Gastrocnemius medialis (tissue), 4 donors: Measurements from ENCODE around the gene OR51G1. TPM values are rescaled to one million over a fixed set of nuclear protein-coding genes. Genes with fewer than 3 reads are reported as not detected.

Source experiments
- ATAC-seq, 2 donors: fragments of 150-250 bp; one replicate each; pipeline ENCODE4 v1.9.1; 2016
- DNase-seq, 2 donors: peaks; one replicate each; pipeline ENCODE4 v3.0.0-alpha.2; 2019
- H3K27ac ChIP-seq, 4 donors: fragments of 200-600 bp; sonication (generic); 1 replicate in 1 of 4; 2 replicates in 3 of 4; pipeline ENCODE4 v1.5.1; 2016 to 2018; ENCODE audit warnings: mild to moderate bottlenecking in 2 of 4, moderate library complexity in 1 of 4
- H3K27me3 ChIP-seq, 3 donors: fragments of 200-600 bp; sonication (generic) in 2 of 3; 1 replicate in 1 of 3; 2 replicates in 2 of 3; pipeline versions ENCODE4 v1.5.1 to v1.6.0; 2016 to 2019; ENCODE audit warnings: mild to moderate bottlenecking in 1 of 3, moderate library complexity in 1 of 3
- H3K36me3 ChIP-seq, 2 donors: fragments of 200-600 bp; sonication (generic) in 1 of 2; one replicate each; pipeline ENCODE4 v1.5.1; 2017 to 2018
- H3K4me1 ChIP-seq, 2 donors: fragments of 200-600 bp; sonication (generic) in 1 of 2; one replicate each; pipeline ENCODE4 v1.5.1; 2016 to 2017; ENCODE audit warnings: mild to moderate bottlenecking in 2 of 2
- H3K4me3 ChIP-seq, 4 donors: fragments of 200-600 bp; sonication (generic) in 3 of 4; 1 replicate in 1 of 4; 2 replicates in 3 of 4; pipeline ENCODE4 v1.5.1; 2016 to 2019; ENCODE audit warnings: mild to moderate bottlenecking in 2 of 4
- H3K9me3 ChIP-seq, 3 donors: fragments of 200-600 bp; sonication (generic) in 2 of 3; 1 replicate in 1 of 3; 2 replicates in 2 of 3; pipeline ENCODE4 v1.5.1; 2016 to 2019
- CTCF ChIP-seq, 5 experiments: fragments of 450-650 bp in 3 of 5; fragments of 200-600 bp in 2 of 5; sonication (generic) in 2 of 5; IDR thresholded peaks in 4 of 5; conservative IDR thresholded peaks in 1 of 5; 1 replicate in 4 of 5; 2 replicates in 1 of 5; pipeline ENCODE4 v1.5.1; 2016 to 2019; ENCODE audit warnings: antibody characterized with exemption in 5 of 5, mild to moderate bottlenecking in 3 of 5, moderate library complexity in 3 of 5
- POLR2A ChIP-seq, 2 donors: fragments of 450-650 bp; IDR thresholded peaks; one replicate each; pipeline ENCODE4 v1.6.1; 2017; ENCODE audit warnings: antibody characterized with exemption in 2 of 2, mild to moderate bottlenecking in 2 of 2, moderate library complexity in 2 of 2
- in situ Hi-C, 4 donors: fragments of 200-750 bp; cut with MboI; loops; one replicate each; pipeline versions ENCODE4 v1.15.0 to v1.8.0; 2017; ENCODE audit warnings: low sequenced_read_pairs in 4 of 4
- intact Hi-C: fragments of 100-400 bp; cut with DNase I; formaldehyde crosslinking; loops from one replicate; pipeline ENCODE4 v1.15.1; 2023; ENCODE audit warnings: low total_unique reads
- total RNA-seq, 4 donors: library from RNA; depleted of rRNA; stranded (reverse); fragments of >200 nt; gene quantifications; one replicate each; pipeline versions ENCODE4 v1.1.0 to v1.2.3, GENCODE V29; 2016

The OR51G1 gene
- total RNA-seq, 4 donors from 2014 or later: not detected

DNA sequence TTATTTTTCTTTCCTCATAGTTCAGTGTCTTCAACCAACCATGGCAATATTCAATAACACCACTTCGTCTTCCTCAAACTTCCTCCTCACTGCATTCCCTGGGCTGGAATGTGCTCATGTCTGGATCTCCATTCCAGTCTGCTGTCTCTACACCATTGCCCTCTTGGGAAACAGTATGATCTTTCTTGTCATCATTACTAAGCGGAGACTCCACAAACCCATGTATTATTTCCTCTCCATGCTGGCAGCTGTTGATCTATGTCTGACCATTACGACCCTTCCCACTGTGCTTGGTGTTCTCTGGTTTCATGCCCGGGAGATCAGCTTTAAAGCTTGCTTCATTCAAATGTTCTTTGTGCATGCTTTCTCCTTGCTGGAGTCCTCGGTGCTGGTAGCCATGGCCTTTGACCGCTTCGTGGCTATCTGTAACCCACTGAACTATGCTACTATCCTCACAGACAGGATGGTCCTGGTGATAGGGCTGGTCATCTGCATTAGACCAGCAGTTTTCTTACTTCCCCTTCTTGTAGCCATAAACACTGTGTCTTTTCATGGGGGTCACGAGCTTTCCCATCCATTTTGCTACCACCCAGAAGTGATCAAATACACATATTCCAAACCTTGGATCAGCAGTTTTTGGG, 42.2 kb downstream of the OR51G1 start, which contains the start of gene OR51T1:
OR51T1 (plus strand) TSS at position 41 of the 641 bp plus-strand sequence; CDS start at position 41, 0 bp downstream.
- intact Hi-C loops (no loop called here), in situ Hi-C loops (no loop called here)
- Histone ChIP-seq H3K4me1 (no peaks in the 10 kb centered on the region), H3K27ac (no peak within 1 kb of the TSS), H3K4me3 (no peak within 1 kb of the TSS), H3K27me3 (no peaks in the 10 kb centered on the region), H3K9me3 (no peaks in the 10 kb centered on the region), H3K36me3 (no peaks in the 10 kb centered on the region)
- ATAC-seq: no peak
- DNase-seq: no peak
- TF ChIP-seq POLR2A (IDR thresholded peaks at IDR 0.05): no peak
- TF ChIP-seq CTCF (IDR thresholded peaks at IDR 0.05 in 4 of 5, conservative IDR thresholded peaks at IDR 0.05 in 1 of 5): no peak

GRCh38 chr11:4881188-4881587, 43.0 kb downstream of the OR51G1 start:
- H3K27me3 ChIP-seq: no peaks in the 10 kb centered on the region
- TF ChIP-seq POLR2A (IDR thresholded peaks at IDR 0.05) (no peak), CTCF (IDR thresholded peaks at IDR 0.05 in 4 of 5, conservative IDR thresholded peaks at IDR 0.05 in 1 of 5) (no peak)
- in situ Hi-C loops: no loop called here
- intact Hi-C loops: no loop called here
- ATAC-seq (no peak), DNase-seq (no peak)
- H3K4me1 ChIP-seq: no peaks in the 10 kb centered on the region
- no peak overlapping the region for H3K27ac ChIP-seq
- no peaks in the 10 kb centered on the region for H3K9me3 ChIP-seq
- no peak overlapping the region for H3K4me3 ChIP-seq
- H3K36me3 ChIP-seq: no peaks in the 10 kb centered on the region

Other genes starting within 250 kb of the OR51G1 start
- gene OR51E2, start 226.5 kb downstream of the OR51G1 start, total RNA-seq: under 1 TPM in 1 of 4 donors, not detected in 3; 0.24 TPM
- gene MMP26, start 219.6 kb downstream of the OR51G1 start, total RNA-seq: not detected
- gene OR51F1, start 154.4 kb downstream of the OR51G1 start, total RNA-seq: not detected
- not detected for gene OR52R1, start 120.0 kb downstream of the OR51G1 start, total RNA-seq
- not detected for gene OR51F2, start 103.0 kb downstream of the OR51G1 start, total RNA-seq
- gene OR51S1, start 75.1 kb downstream of the OR51G1 start, total RNA-seq: not detected
- not detected for gene OR51T1, start 42.4 kb downstream of the OR51G1 start, total RNA-seq
- not detected for gene OR51A7, start 20.6 kb downstream of the OR51G1 start, total RNA-seq
- not detected for gene OR51G2, start 5.0 kb downstream of the OR51G1 start, total RNA-seq
- not detected for gene OR51A4, start 23.3 kb upstream of the OR51G1 start, total RNA-seq
- not detected for gene OR51A2, start 31.4 kb upstream of the OR51G1 start, total RNA-seq
- not detected for gene OR51L1, start 70.5 kb upstream of the OR51G1 start, total RNA-seq
- not detected for gene OR52J3, start 122.2 kb upstream of the OR51G1 start, total RNA-seq
- gene OR52E2, start 135.3 kb upstream of the OR51G1 start, total RNA-seq: not detected
- not detected for gene OR52E1, start 145.2 kb upstream of the OR51G1 start, total RNA-seq
- not detected for gene OR52A5, start 214.0 kb upstream of the OR51G1 start, total RNA-seq
- not detected for gene OR52A1, start 230.4 kb upstream of the OR51G1 start, total RNA-seq